ENCODE data around the gene LCE1F.

The LCE1F gene

DNA sequence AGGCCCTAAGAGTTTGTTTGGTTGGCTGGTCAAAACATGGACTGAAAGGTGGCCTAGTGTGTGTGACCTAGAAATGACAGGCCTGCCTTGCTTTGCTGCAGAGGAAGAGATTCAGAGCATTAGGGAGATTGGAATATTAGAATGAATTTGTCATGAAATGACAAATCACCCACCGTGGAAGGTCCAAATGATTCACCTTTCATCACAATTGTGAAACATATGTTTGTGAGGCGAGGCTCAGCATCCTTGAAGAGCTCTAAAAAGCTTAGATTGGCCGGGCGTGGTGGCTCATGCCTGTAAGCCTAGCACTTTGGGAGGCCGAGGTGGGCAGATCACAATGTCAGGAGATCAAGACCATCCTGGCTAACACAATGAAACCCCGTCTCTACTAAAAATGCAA lies 42.4 kb downstream of the LCE1F start:
- Mint-ChIP-seq H3K27me3 (peaks cover 11% of the 10 kb centered on the region), H3K27ac (no peak overlapping the region), H3K4me3 (no peak overlapping the region), H3K36me3 (no peaks in the 10 kb centered on the region), H3K9me3 (no peaks in the 10 kb centered on the region), H3K4me1 (peaks cover 6% of the 10 kb centered on the region)
- ATAC-seq = no peak

DNA sequence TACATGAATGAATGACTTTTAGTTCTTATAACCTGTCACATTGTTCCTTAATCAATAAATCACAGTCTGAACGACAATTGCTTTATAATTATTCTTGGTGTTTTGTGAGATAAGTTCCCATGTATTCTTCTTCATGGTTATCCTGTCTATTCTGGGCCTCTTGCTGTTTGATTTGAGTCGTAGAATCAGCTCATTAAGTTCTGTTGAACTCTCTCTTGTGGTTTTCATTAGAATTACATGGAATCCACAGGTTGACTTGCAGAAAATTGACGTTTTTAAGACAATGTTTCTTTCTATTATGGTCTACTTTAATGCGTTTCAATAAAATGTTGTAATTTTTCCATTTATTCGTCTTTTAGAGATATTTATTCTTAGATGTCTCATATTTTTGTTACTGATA lies 48.4 kb downstream of the LCE1F start:
- Mint-ChIP-seq H3K4me3 (no peak overlapping the region), H3K4me1 (peaks cover 6% of the 10 kb centered on the region), H3K27me3 (peaks cover 24% of the 10 kb centered on the region), H3K27ac (no peak overlapping the region), H3K9me3 (no peaks in the 10 kb centered on the region), H3K36me3 (no peaks in the 10 kb centered on the region)
- ATAC-seq = no peak

DNA sequence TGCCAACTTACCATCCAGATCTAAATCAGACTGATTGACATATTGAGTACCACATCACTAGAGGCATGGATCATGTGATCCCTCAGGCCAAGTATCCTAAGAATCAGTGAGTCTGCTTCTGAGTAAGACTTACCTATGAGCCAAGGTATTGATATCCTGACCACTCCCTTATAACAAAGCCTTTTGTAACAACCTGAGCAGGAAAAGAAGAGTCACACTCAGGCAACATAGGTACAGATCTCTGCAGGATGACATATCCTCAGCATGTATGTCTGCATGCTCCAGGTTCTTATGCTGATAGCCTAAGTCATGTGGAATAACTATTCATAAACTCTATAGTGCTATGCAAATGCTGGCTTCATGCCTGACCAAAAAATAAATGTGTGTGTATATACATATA lies 50.0 kb downstream of the LCE1F start:
- Mint-ChIP-seq H3K4me3 (no peak overlapping the region), H3K9me3 (peaks cover 2% of the 10 kb centered on the region), H3K27me3 (peaks cover 41% of the 10 kb centered on the region), H3K4me1 (peaks cover 6% of the 10 kb centered on the region), H3K27ac (no peak overlapping the region), H3K36me3 (no peaks in the 10 kb centered on the region)
- no peak for ATAC-seq
